Lower leg skin (tissue), 4 donors: Measurements from ENCODE around the gene EVPL. TPM values are rescaled to one million over a fixed set of nuclear protein-coding genes. Genes with fewer than 3 reads are reported as not detected.
"Not testable (repeated sequence)": the region's sequence is repeated elsewhere in the genome, so short reads cannot be mapped to it uniquely, and the experiment has no call there.

Experiments used
- DNase-seq, 2 donors: peaks; one replicate each; pipeline ENCODE4 v3.0.0-alpha.2; 2019; ENCODE audit warnings: low spot score in 2 of 2
- H3K4me3 ChIP-seq: fragments of 200-600 bp; sonication (generic); 2 replicates; pipeline ENCODE4 v1.5.1; 2017; ENCODE audit warnings: mild to moderate bottlenecking, low read depth; ENCODE audit not compliant: poor library complexity, severe bottlenecking
- CTCF ChIP-seq, 3 donors: fragments of 450-650 bp; IDR thresholded peaks; one replicate each; pipeline ENCODE4 v1.5.1; 2016; ENCODE audit warnings: antibody characterized with exemption in 3 of 3, mild to moderate bottlenecking in 3 of 3, moderate library complexity in 2 of 3
- POLR2A ChIP-seq, 2 donors: fragments of 450-650 bp; IDR thresholded peaks; one replicate each; pipeline ENCODE4 v1.6.1; 2016 to 2017; ENCODE audit warnings: antibody characterized with exemption in 2 of 2, mild to moderate bottlenecking in 1 of 2, moderate library complexity in 1 of 2
- WGBS, 2 donors: methylation state at CpG; one replicate each; pipeline ENCODE4 v1.1.5; 2018; 5-methylcytosine and 5-hydroxymethylcytosine counted together
- intact Hi-C: fragments of 100-400 bp; cut with DNase I; formaldehyde crosslinking; loops from one replicate; pipeline ENCODE4 v1.15.0; 2023; ENCODE audit warnings: low total_unique reads
- total RNA-seq, 4 donors: library from RNA; depleted of rRNA; stranded (reverse); fragments of >200 nt; gene quantifications; one replicate each; pipeline ENCODE4 v1.1.0, GENCODE V29; 2016

EVPL gene
- total RNA-seq, 4 donors from 2014 or later: 285 to 514 (median 315) TPM

DNA sequence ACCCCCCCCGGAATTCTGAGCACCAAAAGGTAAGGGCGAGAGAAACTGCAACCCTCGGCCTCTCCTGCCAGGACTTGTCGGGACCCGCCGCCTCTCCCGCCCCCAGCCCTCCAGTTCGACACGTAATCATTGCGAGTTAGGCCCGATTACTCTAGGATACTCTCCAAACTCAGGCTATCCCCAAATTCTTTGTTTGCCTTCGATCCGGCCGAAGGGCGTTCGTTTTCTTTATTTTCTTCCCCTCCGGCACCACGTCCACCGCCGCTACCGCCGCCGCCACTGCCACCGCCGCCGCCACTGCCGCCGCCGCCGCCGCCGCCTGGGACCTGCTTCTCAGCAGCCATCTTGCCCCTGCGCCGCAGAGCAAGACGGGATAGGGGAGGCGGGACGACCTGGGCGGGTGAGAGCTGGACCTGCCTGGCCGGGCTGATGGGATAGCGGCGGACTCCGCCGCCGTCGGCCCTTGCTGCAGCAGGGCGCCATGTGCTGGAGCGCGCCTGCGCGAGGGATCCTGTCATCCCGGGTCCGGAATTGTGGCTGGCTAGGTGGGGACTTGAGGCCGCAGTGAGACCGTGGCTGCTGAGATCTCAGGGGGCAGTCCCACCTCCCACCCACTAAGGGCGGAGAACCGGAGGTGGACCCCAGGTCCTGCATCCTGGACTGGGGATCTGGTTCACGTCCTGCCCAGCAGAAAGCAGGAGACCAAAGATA is 45.2 kb upstream of the EVPL start, which contains the start of gene SRP68:
Gene SRP68 (minus strand): TSS at position 370 of the 711 bp plus-strand sequence. CDS start 26 bp downstream, at position 344.
- 1% methylated on average over 37 to 41 of the region's 57 CpGs for WGBS, 2 donors
- no peak for TF ChIP-seq POLR2A (IDR thresholded peaks at IDR 0.05)
- peak in 1 of 3 donors; percentile 39 for TF ChIP-seq CTCF (IDR thresholded peaks at IDR 0.05)
- intact Hi-C loops: no loop called here
- H3K4me3 ChIP-seq: peak within 1 kb of the TSS; percentile 87
- peak; percentile 89 to 98 for DNase-seq

DNA sequence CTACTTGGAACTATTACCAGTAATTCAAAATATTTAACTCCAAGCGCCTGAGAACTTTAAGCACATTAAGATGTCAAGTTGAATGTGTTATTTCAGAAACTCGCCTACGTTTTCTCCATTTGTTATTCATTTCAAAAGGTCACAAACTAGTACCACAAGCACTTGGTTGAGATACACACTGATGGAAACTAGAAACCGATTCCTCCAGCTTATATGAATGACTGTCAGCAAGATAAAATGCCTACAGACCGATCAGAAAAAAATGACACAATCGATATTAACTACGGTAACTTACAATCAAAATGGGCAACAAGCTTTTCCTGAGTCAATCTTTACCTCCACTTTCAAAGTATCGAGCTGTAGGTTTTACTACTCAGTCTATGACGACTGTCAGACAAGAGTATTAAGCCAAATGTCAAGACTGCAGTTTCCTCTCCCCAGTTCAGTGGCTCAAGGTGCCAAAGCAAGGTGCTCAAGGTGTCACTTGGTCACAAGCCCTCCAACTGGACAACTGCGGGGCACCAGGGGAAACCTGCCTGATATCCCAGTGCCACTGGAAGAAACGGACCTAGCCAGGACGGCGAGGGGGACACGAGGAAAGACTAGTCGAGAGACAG is 44.5 kb upstream of the EVPL start:
- TF ChIP-seq CTCF (IDR thresholded peaks at IDR 0.05) (no peak), POLR2A (IDR thresholded peaks at IDR 0.05) (no peak)
- intact Hi-C loops: no loop called here
- WGBS, 2 donors: 5 to 6% methylated on average over 15 of the region's 15 CpGs
- peak overlapping the region; percentile 87 for H3K4me3 ChIP-seq
- DNase-seq: no peak

- WGBS, 2 donors: 76 to 85% methylated on average over 4 of the region's 4 CpGs
- TF ChIP-seq POLR2A (IDR thresholded peaks at IDR 0.05): no peak
- no peak for TF ChIP-seq CTCF (IDR thresholded peaks at IDR 0.05)
- no peak for DNase-seq
- intact Hi-C loops: no loop called here
- no peak overlapping the region for H3K4me3 ChIP-seq
These were observed 38.7 kb upstream of the EVPL start for GRCh38 chr17:76065775-76066174.

DNA sequence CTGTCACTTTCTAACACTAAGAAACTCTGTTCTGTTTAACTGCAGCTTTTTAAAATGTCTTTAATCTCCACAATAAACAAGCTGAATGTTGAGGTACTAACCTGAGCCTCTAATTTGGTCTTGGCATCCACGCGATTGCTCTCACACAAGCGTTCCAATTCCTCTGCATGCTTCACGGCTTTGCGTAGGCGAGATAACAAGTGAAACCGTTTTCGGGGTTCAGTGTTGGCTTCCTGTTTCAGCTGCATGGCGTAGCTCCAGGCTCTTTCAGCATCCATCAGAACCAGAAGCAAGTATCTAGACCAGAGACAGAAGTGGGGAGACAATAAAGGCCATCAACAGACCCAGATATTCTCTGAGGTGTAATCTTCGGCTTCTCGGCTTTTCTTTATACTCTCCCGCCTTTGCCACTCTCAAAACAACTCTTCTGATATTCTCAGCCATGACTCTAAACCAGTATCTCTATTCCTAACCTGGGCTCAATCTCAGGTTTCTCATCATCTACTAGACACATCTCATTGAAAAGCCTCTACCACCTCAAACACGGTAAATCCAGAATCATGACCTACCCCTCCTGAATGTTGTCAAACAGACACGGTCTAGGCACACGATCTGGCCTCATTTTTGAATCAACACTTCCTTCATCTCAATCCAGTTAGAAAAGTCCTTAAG is 36.9 kb upstream of the EVPL start:
- WGBS, 2 donors: 83 to 84% methylated on average over 15 of the region's 15 CpGs
- intact Hi-C loops: loop anchor here (5.0 kb wide), 1 partner anchor 52 kb away; no protein-coding TSS in a partner anchor
- no peak overlapping the region for H3K4me3 ChIP-seq
- TF ChIP-seq CTCF (IDR thresholded peaks at IDR 0.05) (no peak), POLR2A (IDR thresholded peaks at IDR 0.05) (no peak)
- no peak for DNase-seq

DNA sequence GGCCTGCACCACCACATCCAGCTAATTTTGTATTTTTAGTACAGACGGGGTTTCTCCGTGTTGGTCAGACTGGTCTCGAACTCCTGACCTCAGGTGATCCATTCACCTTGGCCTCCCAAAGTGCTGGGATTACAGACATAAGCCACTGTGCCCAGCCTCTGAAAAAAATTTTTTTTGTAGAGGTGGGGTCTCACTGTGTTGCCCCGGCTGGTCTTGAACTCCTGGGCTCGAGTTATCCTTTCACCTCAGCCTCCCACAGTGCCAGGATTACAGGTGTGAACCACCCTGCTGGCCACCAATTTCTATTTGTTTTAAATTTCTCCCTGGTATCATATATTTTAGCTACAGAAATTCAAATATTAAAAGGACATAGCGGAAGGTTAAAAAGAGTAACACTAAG is 31.2 kb upstream of the EVPL start:
- WGBS, 2 donors: 84 to 97% methylated on average over 6 of the region's 6 CpGs
- H3K4me3 ChIP-seq, DNase-seq, intact Hi-C loops: not testable (repeated sequence)

DNA sequence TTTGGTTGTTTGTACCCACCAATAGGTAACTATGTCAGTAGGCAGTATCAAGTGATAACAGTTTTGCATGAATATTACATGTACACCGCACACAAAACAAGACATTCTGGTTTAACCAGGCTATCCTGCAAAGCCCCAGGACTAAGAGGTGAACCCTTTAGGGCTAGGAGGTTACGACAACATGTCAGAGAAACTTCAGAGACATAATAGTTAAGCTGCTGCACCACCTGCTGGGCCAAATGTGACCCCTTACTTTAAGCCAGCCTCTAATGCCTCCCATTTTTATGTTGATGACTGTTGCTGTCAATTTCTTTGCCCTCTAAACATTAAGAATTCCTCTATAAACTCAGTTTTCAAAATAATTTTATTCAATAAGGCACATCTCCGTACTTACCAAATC is 29.8 kb upstream of the EVPL start:
- intact Hi-C loops: no loop called here
- WGBS, 2 donors: 58 to 67% methylated on average over 3 of the region's 3 CpGs
- no peak overlapping the region for H3K4me3 ChIP-seq
- DNase-seq: no peak
- TF ChIP-seq CTCF (IDR thresholded peaks at IDR 0.05): no peak
- no peak for TF ChIP-seq POLR2A (IDR thresholded peaks at IDR 0.05)
